Effector memory CD4-positive, alpha-beta T cell (primary cell): ENCODE data around the gene WDR4.
"Not testable (repeated sequence)": the region's sequence is repeated elsewhere in the genome, so short reads cannot be mapped to it uniquely, and the experiment has no call there.

Experiments used
- DNase-seq, 3 donors: peaks; one replicate each; pipeline ENCODE4 v3.0.0-alpha.2; 2020
- H3K27ac ChIP-seq: 2 replicates; pipeline ENCODE4 v1.7.0; 2013; ENCODE audit warnings: mild to moderate bottlenecking, low read length, moderate library complexity; ENCODE audit not compliant: insufficient read depth, poor library complexity, severe bottlenecking
- H3K27me3 ChIP-seq: replicated peaks from 2 replicates; pipeline ENCODE4 v1.7.0; 2013; ENCODE audit warnings: mild to moderate bottlenecking, low read length; ENCODE audit not compliant: insufficient read depth, control insufficient read depth, poor library complexity, severe bottlenecking
- H3K36me3 ChIP-seq: 2 replicates; pipeline ENCODE4 v1.7.0; 2013; ENCODE audit warnings: mild to moderate bottlenecking, low read length, moderate library complexity; ENCODE audit not compliant: control insufficient read depth, insufficient read depth
- H3K4me1 ChIP-seq: 2 replicates; pipeline ENCODE4 v1.7.0; 2013; ENCODE audit warnings: low read length, mild to moderate bottlenecking; ENCODE audit not compliant: control insufficient read depth, insufficient read depth, poor library complexity, severe bottlenecking
- H3K4me3 ChIP-seq: 2 replicates; pipeline ENCODE4 v1.7.0; 2013; ENCODE audit warnings: low read length, low read depth, mild to moderate bottlenecking; ENCODE audit not compliant: insufficient read depth, poor library complexity, severe bottlenecking
- H3K9me3 ChIP-seq: 2 replicates; pipeline ENCODE4 v1.7.0; 2013; ENCODE audit warnings: mild to moderate bottlenecking, low read length, moderate library complexity; ENCODE audit not compliant: control insufficient read depth
- total RNA-seq, 3 donors: gene quantifications; one replicate each; lab custom pipeline; 2026; lab: John Stamatoyannopoulos, UW

Gene WDR4
- total RNA-seq: 7.1 to 11.6 (median 11.1) reads per million in 3 donors

GRCh38 chr21:42878993-42879787 is at the start of gene WDR4:
Gene WDR4 (minus strand): TSS chr21:42879539. CDS start chr21:42879495, 44 bp downstream.
- peak; percentile 96 to 98 (median 97) for DNase-seq
- Histone ChIP-seq H3K27ac (peak within 1 kb of the TSS; percentile 80), H3K4me3 (peak within 1 kb of the TSS; percentile 98), H3K9me3 (no peaks in the 10 kb centered on the region), H3K27me3 (no peaks in the 10 kb centered on the region), H3K36me3 (no peaks in the 10 kb centered on the region), H3K4me1 (peaks cover 4% of the 10 kb centered on the region)

GRCh38 chr21:42927474-42928200 is 48.3 kb upstream of the WDR4 start:
- not testable (repeated sequence) for H3K4me3 ChIP-seq, H3K36me3 ChIP-seq, DNase-seq, H3K27ac ChIP-seq, H3K9me3 ChIP-seq, H3K4me1 ChIP-seq, H3K27me3 ChIP-seq

DNA sequence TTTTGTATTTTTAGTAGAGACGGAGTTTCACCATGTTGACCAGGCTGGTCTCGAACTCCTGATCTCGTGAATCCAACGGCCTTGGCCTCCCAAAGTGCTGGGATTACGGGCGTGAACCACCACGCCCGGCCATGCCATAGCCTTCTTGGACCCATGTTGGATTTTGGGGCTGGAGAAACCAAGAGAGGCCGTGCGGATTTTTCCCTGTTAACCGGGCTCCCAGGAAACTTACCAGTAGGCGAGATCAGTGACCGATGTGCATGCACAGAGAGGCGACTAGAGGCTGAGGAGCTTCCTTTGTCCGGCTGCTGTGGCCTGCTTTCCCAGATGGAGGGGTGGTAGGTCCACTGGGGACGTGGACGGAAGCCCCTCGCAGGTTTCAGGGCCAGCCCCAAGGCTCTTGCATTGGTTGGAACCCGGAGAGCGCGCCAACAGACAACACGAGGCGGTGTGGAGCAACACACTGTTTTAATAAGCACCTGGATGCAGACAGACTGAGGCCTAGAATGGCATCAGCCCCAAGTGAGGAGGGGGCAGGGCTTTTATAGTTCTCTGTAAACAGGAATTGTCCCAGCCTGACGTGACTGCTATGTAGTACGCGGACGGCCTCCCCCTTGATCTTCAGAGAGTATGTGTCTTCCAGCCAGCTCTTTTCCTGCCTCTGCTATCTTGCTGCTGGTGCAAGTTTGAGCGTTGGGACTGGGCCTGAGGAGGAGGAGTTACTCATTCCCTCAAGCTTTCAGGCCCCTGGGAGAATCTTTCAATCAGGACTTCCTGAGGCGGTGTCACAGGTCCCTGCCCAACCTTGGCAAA is 46.0 kb upstream of the WDR4 start, which contains the start of gene ERVH48-1:
ERVH48-1 (minus strand) TSS at position 517 of the 813 bp plus-strand sequence. CDS start 6,624 bp downstream, outside the sequence.
- Histone ChIP-seq H3K27me3 (no peaks in the 10 kb centered on the region), H3K36me3 (no peaks in the 10 kb centered on the region), H3K4me1 (peaks cover 4% of the 10 kb centered on the region), H3K27ac (no peak within 1 kb of the TSS), H3K9me3 (no peaks in the 10 kb centered on the region), H3K4me3 (no peak within 1 kb of the TSS)
- no peak for DNase-seq

- no peak for DNase-seq
- H3K9me3 ChIP-seq: no peaks in the 10 kb centered on the region
- H3K27me3 ChIP-seq: no peaks in the 10 kb centered on the region
- no peak overlapping the region for H3K4me3 ChIP-seq
- H3K36me3 ChIP-seq: no peaks in the 10 kb centered on the region
- H3K27ac ChIP-seq: no peak overlapping the region
- peaks cover 4% of the 10 kb centered on the region for H3K4me1 ChIP-seq
Measured at GRCh38 chr21:42924433-42924751, 45.1 kb upstream of the WDR4 start.

DNA sequence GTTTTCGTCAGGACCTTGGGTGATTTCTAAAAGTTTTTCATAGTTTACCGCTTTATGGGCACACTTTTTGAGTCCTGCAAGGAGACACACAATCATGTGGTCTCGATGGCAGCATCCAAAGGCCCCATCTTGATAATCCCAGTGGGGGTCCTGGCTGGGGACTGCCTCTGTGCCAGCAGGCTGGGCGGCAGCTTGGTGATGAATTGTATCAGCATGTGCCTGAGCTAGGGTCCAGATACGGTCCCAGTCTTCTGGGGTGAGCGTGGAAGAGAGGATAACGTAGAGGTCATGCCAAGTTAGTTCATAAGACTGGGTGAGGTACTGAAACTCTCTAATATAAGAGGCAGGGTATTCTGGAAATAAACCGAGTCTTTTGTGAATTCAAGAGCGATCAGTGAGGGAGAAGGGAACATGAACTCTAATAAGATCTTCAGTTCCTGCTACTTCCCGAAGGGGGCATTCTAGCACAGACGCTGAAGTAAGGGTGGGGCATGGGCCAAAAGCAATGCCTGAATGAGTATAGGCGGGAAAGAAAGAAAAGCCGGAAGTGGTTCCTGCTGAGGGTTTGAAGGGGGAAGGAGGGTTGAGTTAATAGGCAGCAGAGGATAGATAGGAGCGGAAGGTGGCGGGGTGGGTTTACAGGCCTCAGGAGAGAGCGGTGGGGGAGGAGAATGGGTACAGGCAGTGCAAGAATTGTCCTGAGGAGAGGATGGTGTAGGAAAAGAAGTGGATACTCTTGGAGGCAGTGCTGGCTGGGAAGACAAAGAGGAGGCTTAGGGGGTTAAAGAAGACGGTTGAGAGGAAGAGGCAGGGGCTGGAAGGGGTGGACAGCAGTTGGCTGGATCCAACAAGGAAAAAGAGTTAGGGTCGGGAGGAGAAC is 44.5 kb upstream of the WDR4 start:
- no peaks in the 10 kb centered on the region for H3K27me3 ChIP-seq
- no peaks in the 10 kb centered on the region for H3K36me3 ChIP-seq
- no peaks in the 10 kb centered on the region for H3K9me3 ChIP-seq
- no peak overlapping the region for H3K4me3 ChIP-seq
- H3K27ac ChIP-seq: no peak overlapping the region
- DNase-seq: peak; percentile 13 to 38 (median 30)
- peaks cover 4% of the 10 kb centered on the region for H3K4me1 ChIP-seq

- no peak for DNase-seq
- peaks cover 4% of the 10 kb centered on the region for H3K4me1 ChIP-seq
- no peaks in the 10 kb centered on the region for H3K36me3 ChIP-seq
- no peak overlapping the region for H3K4me3 ChIP-seq
- no peaks in the 10 kb centered on the region for H3K27me3 ChIP-seq
- H3K27ac ChIP-seq: no peak overlapping the region
- H3K9me3 ChIP-seq: no peaks in the 10 kb centered on the region
Measured at GRCh38 chr21:42922918-42923317, 43.6 kb upstream of the WDR4 start.

DNA sequence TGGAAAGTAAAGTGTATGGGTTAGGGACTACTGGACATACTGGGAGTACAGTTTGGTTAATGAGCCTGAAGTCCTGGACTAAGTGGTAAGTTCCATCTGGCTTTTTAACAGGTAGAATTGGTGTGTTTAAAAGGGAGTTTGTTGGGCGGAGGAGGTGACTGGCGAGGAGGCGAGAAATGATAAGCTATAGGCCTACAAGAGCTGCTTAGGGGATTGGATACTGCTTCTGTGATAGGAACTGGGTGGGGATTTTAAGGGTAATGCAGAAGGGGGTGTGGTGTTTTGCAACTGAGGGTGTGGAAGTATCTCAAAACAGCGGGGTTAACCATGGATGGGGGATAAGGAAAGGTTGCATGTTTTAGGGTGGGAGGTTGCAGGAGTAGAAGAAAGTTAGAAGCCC is 42.6 kb upstream of the WDR4 start:
- peaks cover 4% of the 10 kb centered on the region for H3K4me1 ChIP-seq
- no peaks in the 10 kb centered on the region for H3K36me3 ChIP-seq
- no peak overlapping the region for H3K4me3 ChIP-seq
- no peak overlapping the region for H3K27ac ChIP-seq
- H3K9me3 ChIP-seq: no peaks in the 10 kb centered on the region
- no peak for DNase-seq
- no peaks in the 10 kb centered on the region for H3K27me3 ChIP-seq

- no peaks in the 10 kb centered on the region for H3K27me3 ChIP-seq
- H3K4me1 ChIP-seq: no peaks in the 10 kb centered on the region
- no peak overlapping the region for H3K4me3 ChIP-seq
- H3K36me3 ChIP-seq: no peaks in the 10 kb centered on the region
- no peaks in the 10 kb centered on the region for H3K9me3 ChIP-seq
- DNase-seq: no peak
- H3K27ac ChIP-seq: no peak overlapping the region
Measured at GRCh38 chr21:42918291-42918690, 39.0 kb upstream of the WDR4 start.

GRCh38 chr21:42913476-42913875 is 34.1 kb upstream of the WDR4 start:
- Histone ChIP-seq H3K9me3 (no peaks in the 10 kb centered on the region), H3K27me3 (no peaks in the 10 kb centered on the region), H3K36me3 (peaks cover 15% of the 10 kb centered on the region), H3K4me3 (no peak overlapping the region), H3K27ac (no peak overlapping the region), H3K4me1 (no peaks in the 10 kb centered on the region)
- DNase-seq: no peak
